WI38 (cell line): ENCODE data around the gene SUGCT.

Experiments
- H3K4me3 ChIP-seq: 2 replicates; pipeline ENCODE4 v1.5.1; 2011; ENCODE audit warnings: low read depth, mild to moderate bottlenecking, control low read depth, low read length
- CTCF ChIP-seq: IDR thresholded peaks from 2 replicates; pipeline ENCODE4 v1.5.1; 2012; ENCODE audit warnings: low read depth, mild to moderate bottlenecking, control low read depth, low read length

The SUGCT gene

GRCh38 chr7:40697653-40698052, 562.8 kb downstream of the SUGCT start:
- no peak for TF ChIP-seq CTCF
- H3K4me3 ChIP-seq: no peak overlapping the region

- H3K4me3 ChIP-seq: no peak overlapping the region
- TF ChIP-seq CTCF: no peak
Observed at GRCh38 chr7:40698214-40698920, 563.6 kb downstream of the SUGCT start.

- TF ChIP-seq CTCF: no peak
- H3K4me3 ChIP-seq: no peak overlapping the region
Observed at GRCh38 chr7:40698921-40699260, 564.1 kb downstream of the SUGCT start.

GRCh38 chr7:40700653-40701421, 566.0 kb downstream of the SUGCT start:
- no peak overlapping the region for H3K4me3 ChIP-seq
- TF ChIP-seq CTCF: no peak

- no peak overlapping the region for H3K4me3 ChIP-seq
Observed at GRCh38 chr7:40701836-40702551, 567.2 kb downstream of the SUGCT start.

GRCh38 chr7:40704172-40704571, 569.4 kb downstream of the SUGCT start:
- no peak for TF ChIP-seq CTCF

More at GRCh38 chr7:40701836-40702551, 567.2 kb downstream of the SUGCT start:
- no peak for TF ChIP-seq CTCF

GRCh38 chr7:40706829-40707228, 572.0 kb downstream of the SUGCT start:
- no peak overlapping the region for H3K4me3 ChIP-seq
- TF ChIP-seq CTCF: no peak

More at GRCh38 chr7:40704172-40704571, 569.4 kb downstream of the SUGCT start:
- no peak overlapping the region for H3K4me3 ChIP-seq
